ENCODE results near the gene DND1. TPM values are rescaled to one million over a fixed set of nuclear protein-coding genes. Genes with fewer than 3 reads are reported as not detected.
"Not testable (repeated sequence)": the region's sequence is repeated elsewhere in the genome, so short reads cannot be mapped to it uniquely, and the experiment has no call there.

Gene DND1
- total RNA-seq, 1 donor from 2014 or later = 5.4 TPM

GRCh38 chr5:140630292-140631035, 42.9 kb downstream of the DND1 start:
- no peak overlapping the region for H3K27ac Mint-ChIP-seq (ENCODE audit: unreplicated experiment)
- no peaks in the 10 kb centered on the region for H3K4me1 Mint-ChIP-seq (ENCODE audit: low read depth, unreplicated experiment)
- peaks cover 9% of the 10 kb centered on the region for H3K9me3 Mint-ChIP-seq (ENCODE audit: unreplicated experiment)
- no peak for DNase-seq
- no peak overlapping the region for H3K4me3 Mint-ChIP-seq (ENCODE audit: unreplicated experiment)
- H3K27me3 Mint-ChIP-seq (ENCODE audit: unreplicated experiment) = peaks cover 10% of the 10 kb centered on the region
- H3K36me3 Mint-ChIP-seq (ENCODE audit: unreplicated experiment) = peaks cover 13% of the 10 kb centered on the region
- TF ChIP-seq, protein P1, sequence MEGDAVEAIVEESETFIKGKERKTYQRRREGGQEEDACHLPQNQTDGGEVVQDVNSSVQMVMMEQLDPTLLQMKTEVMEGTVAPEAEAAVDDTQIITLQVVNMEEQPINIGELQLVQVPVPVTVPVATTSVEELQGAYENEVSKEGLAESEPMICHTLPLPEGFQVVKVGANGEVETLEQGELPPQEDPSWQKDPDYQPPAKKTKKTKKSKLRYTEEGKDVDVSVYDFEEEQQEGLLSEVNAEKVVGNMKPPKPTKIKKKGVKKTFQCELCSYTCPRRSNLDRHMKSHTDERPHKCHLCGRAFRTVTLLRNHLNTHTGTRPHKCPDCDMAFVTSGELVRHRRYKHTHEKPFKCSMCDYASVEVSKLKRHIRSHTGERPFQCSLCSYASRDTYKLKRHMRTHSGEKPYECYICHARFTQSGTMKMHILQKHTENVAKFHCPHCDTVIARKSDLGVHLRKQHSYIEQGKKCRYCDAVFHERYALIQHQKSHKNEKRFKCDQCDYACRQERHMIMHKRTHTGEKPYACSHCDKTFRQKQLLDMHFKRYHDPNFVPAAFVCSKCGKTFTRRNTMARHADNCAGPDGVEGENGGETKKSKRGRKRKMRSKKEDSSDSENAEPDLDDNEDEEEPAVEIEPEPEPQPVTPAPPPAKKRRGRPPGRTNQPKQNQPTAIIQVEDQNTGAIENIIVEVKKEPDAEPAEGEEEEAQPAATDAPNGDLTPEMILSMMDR (IDR thresholded peaks at IDR 0.05; ENCODE audit: partially characterized antibody, unreplicated experiment) = no peak

- DNase-seq = no peak
- Mint-ChIP-seq H3K27ac (ENCODE audit: unreplicated experiment) (no peak overlapping the region), H3K4me3 (ENCODE audit: unreplicated experiment) (no peak overlapping the region), H3K36me3 (ENCODE audit: unreplicated experiment) (peaks cover 14% of the 10 kb centered on the region), H3K9me3 (ENCODE audit: unreplicated experiment) (peaks cover 10% of the 10 kb centered on the region), H3K27me3 (ENCODE audit: unreplicated experiment) (peaks cover 8% of the 10 kb centered on the region), H3K4me1 (ENCODE audit: low read depth, unreplicated experiment) (no peaks in the 10 kb centered on the region)
- TF ChIP-seq, protein P1 (IDR thresholded peaks at IDR 0.05; ENCODE audit: partially characterized antibody, unreplicated experiment) = no peak
Measured at GRCh38 chr5:140628711-140629110, 44.7 kb downstream of the DND1 start.

GRCh38 chr5:140627972-140628371, 45.4 kb downstream of the DND1 start:
- Mint-ChIP-seq H3K4me3 (ENCODE audit: unreplicated experiment) (no peak overlapping the region), H3K27ac (ENCODE audit: unreplicated experiment) (no peak overlapping the region), H3K9me3 (ENCODE audit: unreplicated experiment) (peaks cover 10% of the 10 kb centered on the region), H3K27me3 (ENCODE audit: unreplicated experiment) (peaks cover 4% of the 10 kb centered on the region), H3K4me1 (ENCODE audit: low read depth, unreplicated experiment) (no peaks in the 10 kb centered on the region), H3K36me3 (ENCODE audit: unreplicated experiment) (peaks cover 14% of the 10 kb centered on the region)
- TF ChIP-seq, protein P1 (IDR thresholded peaks at IDR 0.05; ENCODE audit: partially characterized antibody, unreplicated experiment) = no peak
- DNase-seq = no peak

DNA sequence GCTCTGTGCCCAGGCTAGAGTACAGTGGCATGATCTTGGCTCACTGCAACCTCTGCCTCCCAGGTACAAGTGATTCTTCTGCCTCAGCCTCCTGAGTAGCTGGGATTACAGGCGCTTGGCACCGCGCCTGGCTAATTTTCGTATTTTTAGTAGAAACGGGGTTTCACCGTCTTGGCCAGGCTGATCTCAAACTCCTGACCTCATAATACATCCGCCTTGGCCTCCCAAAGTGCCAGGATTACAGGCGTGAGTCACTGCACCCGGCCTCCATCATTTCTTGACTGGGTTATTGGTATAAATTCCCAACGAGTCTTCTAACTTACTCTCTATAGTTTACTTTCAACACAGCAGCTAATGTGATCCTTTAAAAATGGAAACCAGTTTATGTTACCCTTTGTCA, 48.5 kb downstream of the DND1 start:
- not testable (repeated sequence) for DNase-seq; H3K27ac Mint-ChIP-seq (ENCODE audit: unreplicated experiment); H3K9me3 Mint-ChIP-seq (ENCODE audit: unreplicated experiment); H3K4me1 Mint-ChIP-seq (ENCODE audit: low read depth, unreplicated experiment); H3K27me3 Mint-ChIP-seq (ENCODE audit: unreplicated experiment); H3K4me3 Mint-ChIP-seq (ENCODE audit: unreplicated experiment)
- H3K36me3 Mint-ChIP-seq (ENCODE audit: unreplicated experiment) = peaks cover 10% of the 10 kb centered on the region

- not testable (repeated sequence) for H3K4me1 Mint-ChIP-seq (ENCODE audit: low read depth, unreplicated experiment); DNase-seq; H3K36me3 Mint-ChIP-seq (ENCODE audit: unreplicated experiment); H3K27me3 Mint-ChIP-seq (ENCODE audit: unreplicated experiment); H3K27ac Mint-ChIP-seq (ENCODE audit: unreplicated experiment); H3K9me3 Mint-ChIP-seq (ENCODE audit: unreplicated experiment); H3K4me3 Mint-ChIP-seq (ENCODE audit: unreplicated experiment)
Measured at GRCh38 chr5:140623061-140623460, 50.3 kb downstream of the DND1 start.

GRCh38 chr5:140622301-140622700, 51.1 kb downstream of the DND1 start:
- peaks cover 6% of the 10 kb centered on the region for H3K27me3 Mint-ChIP-seq (ENCODE audit: unreplicated experiment)
- H3K9me3 Mint-ChIP-seq (ENCODE audit: unreplicated experiment) = peaks cover 2% of the 10 kb centered on the region
- peaks cover 6% of the 10 kb centered on the region for H3K36me3 Mint-ChIP-seq (ENCODE audit: unreplicated experiment)
- TF ChIP-seq, protein P1 (IDR thresholded peaks at IDR 0.05; ENCODE audit: partially characterized antibody, unreplicated experiment) = no peak
- H3K4me1 Mint-ChIP-seq (ENCODE audit: low read depth, unreplicated experiment) = no peaks in the 10 kb centered on the region
- no peak overlapping the region for H3K4me3 Mint-ChIP-seq (ENCODE audit: unreplicated experiment)
- DNase-seq = no peak
- no peak overlapping the region for H3K27ac Mint-ChIP-seq (ENCODE audit: unreplicated experiment)
